Measurements from ENCODE around the gene NUTF2. TPM values are rescaled to one million over a fixed set of nuclear protein-coding genes. Genes with fewer than 3 reads are reported as not detected.

The NUTF2 gene
- total RNA-seq, 1 donor from 2014 or later: 177 TPM

GRCh38 chr16:67879936-67880335, 33.2 kb downstream of the NUTF2 start:
- no peak for DNase-seq (ENCODE audit: low spot score, unreplicated experiment)
- TF ChIP-seq CTCF (IDR thresholded peaks at IDR 0.05; ENCODE audit: unreplicated experiment): no peak
- no peaks in the 10 kb centered on the region for H3K27me3 Mint-ChIP-seq
- H3K4me1 Mint-ChIP-seq (ENCODE audit: low read depth): peaks cover 8% of the 10 kb centered on the region
- H3K9me3 Mint-ChIP-seq (ENCODE audit: low read depth): no peaks in the 10 kb centered on the region
- no peak overlapping the region for H3K27ac Mint-ChIP-seq
- H3K4me3 Mint-ChIP-seq (ENCODE audit: low read depth): no peak overlapping the region
- H3K36me3 Mint-ChIP-seq (ENCODE audit: insufficient read depth): peaks cover 17% of the 10 kb centered on the region

GRCh38 chr16:67880584-67880983, 33.9 kb downstream of the NUTF2 start:
- TF ChIP-seq CTCF (IDR thresholded peaks at IDR 0.05; ENCODE audit: unreplicated experiment): no peak
- no peak for DNase-seq (ENCODE audit: low spot score, unreplicated experiment)
- H3K4me3 Mint-ChIP-seq (ENCODE audit: low read depth): no peak overlapping the region
- no peak overlapping the region for H3K27ac Mint-ChIP-seq
- H3K4me1 Mint-ChIP-seq (ENCODE audit: low read depth): peaks cover 2% of the 10 kb centered on the region
- peaks cover 17% of the 10 kb centered on the region for H3K36me3 Mint-ChIP-seq (ENCODE audit: insufficient read depth)
- no peaks in the 10 kb centered on the region for H3K9me3 Mint-ChIP-seq (ENCODE audit: low read depth)
- no peaks in the 10 kb centered on the region for H3K27me3 Mint-ChIP-seq

GRCh38 chr16:67881621-67882161, 35.0 kb downstream of the NUTF2 start:
- Mint-ChIP-seq H3K4me3 (ENCODE audit: low read depth) (no peak overlapping the region), H3K36me3 (ENCODE audit: insufficient read depth) (peaks cover 19% of the 10 kb centered on the region), H3K9me3 (ENCODE audit: low read depth) (no peaks in the 10 kb centered on the region), H3K4me1 (ENCODE audit: low read depth) (peaks cover 2% of the 10 kb centered on the region), H3K27me3 (no peaks in the 10 kb centered on the region), H3K27ac (no peak overlapping the region)
- DNase-seq (ENCODE audit: low spot score, unreplicated experiment): no peak
- no peak for TF ChIP-seq CTCF (IDR thresholded peaks at IDR 0.05; ENCODE audit: unreplicated experiment)

- no peak overlapping the region for H3K4me3 Mint-ChIP-seq (ENCODE audit: low read depth)
- no peaks in the 10 kb centered on the region for H3K27me3 Mint-ChIP-seq
- peak overlapping the region; percentile 67 for H3K27ac Mint-ChIP-seq
- peaks cover 2% of the 10 kb centered on the region for H3K4me1 Mint-ChIP-seq (ENCODE audit: low read depth)
- no peak for TF ChIP-seq CTCF (IDR thresholded peaks at IDR 0.05; ENCODE audit: unreplicated experiment)
- no peaks in the 10 kb centered on the region for H3K9me3 Mint-ChIP-seq (ENCODE audit: low read depth)
- DNase-seq (ENCODE audit: low spot score, unreplicated experiment): no peak
- H3K36me3 Mint-ChIP-seq (ENCODE audit: insufficient read depth): peaks cover 17% of the 10 kb centered on the region
Observed at GRCh38 chr16:67882374-67883145, 35.8 kb downstream of the NUTF2 start.

- DNase-seq (ENCODE audit: low spot score, unreplicated experiment): no peak
- H3K36me3 Mint-ChIP-seq (ENCODE audit: insufficient read depth): peaks cover 17% of the 10 kb centered on the region
- TF ChIP-seq CTCF (IDR thresholded peaks at IDR 0.05; ENCODE audit: unreplicated experiment): no peak
- no peaks in the 10 kb centered on the region for H3K27me3 Mint-ChIP-seq
- H3K9me3 Mint-ChIP-seq (ENCODE audit: low read depth): no peaks in the 10 kb centered on the region
- H3K4me1 Mint-ChIP-seq (ENCODE audit: low read depth): peaks cover 2% of the 10 kb centered on the region
- peak overlapping the region; percentile 67 for H3K27ac Mint-ChIP-seq
- H3K4me3 Mint-ChIP-seq (ENCODE audit: low read depth): no peak overlapping the region
Observed at GRCh38 chr16:67883146-67883871, 36.6 kb downstream of the NUTF2 start.
